ENCODE results near the gene PNLIP. TPM values are rescaled to one million over a fixed set of nuclear protein-coding genes. Genes with fewer than 3 reads are reported as not detected.

The PNLIP gene
- total RNA-seq, 1 experiment from 2014 or later, result 1.5 TPM

GRCh38 chr10:116538992-116539391, 6.7 kb upstream of the PNLIP start:
- Histone ChIP-seq H3K27ac (ENCODE audit: low read length) (no peak overlapping the region), H3K36me3 (ENCODE audit: control insufficient read depth, insufficient read depth, low read length) (no peaks in the 10 kb centered on the region), H3K9me3 (ENCODE audit: control insufficient read depth, insufficient read depth, low read depth, low read length) (no peaks in the 10 kb centered on the region), H3K4me3 (ENCODE audit: low read depth in 2 of 2, low read length in 2 of 2) (no peak overlapping the region), H3K27me3 (ENCODE audit: control insufficient read depth, insufficient read depth, low read length) (no peaks in the 10 kb centered on the region; the same call in 1 of the 2 replicates), H3K4me1 (ENCODE audit: control insufficient read depth, insufficient read depth, low read length) (no peaks in the 10 kb centered on the region)
- TF ChIP-seq REST (IDR thresholded peaks at IDR 0.05; ENCODE audit: insufficient read depth in 1 of 2, low read depth in 2 of 2, low read length in 1 of 2) (no peak), TCF7L2 (IDR thresholded peaks at IDR 0.05; ENCODE audit: low read depth, low read length) (no peak), POLR2AphosphoS5 (IDR thresholded peaks at IDR 0.05; ENCODE audit: low read depth, low read length) (no peak), CTCF (IDR thresholded peaks at IDR 0.05) (no peak), SIN3A (IDR thresholded peaks at IDR 0.05; ENCODE audit: borderline replicate concordance, insufficient read depth, low read depth, low read length) (no peak)
- ATAC-seq (no peak), DNase-seq (ENCODE audit: low read depth, low spot score) (no peak)
- ChIA-PET POLR2A (no interaction called here), CTCF (no interaction called here)
- in situ Hi-C loops (cut with HindIII; ENCODE audit: low pct_unique_long_range_greater_than_20kb, low sequenced_read_pairs) (no loop called here), intact Hi-C loops (cut with micrococcal nuclease; ENCODE audit: unreplicated experiment) (no loop called here)
- no TSS peak for BruUV-seq (replicated peaks)

- ChIA-PET CTCF (no interaction called here), POLR2A (interaction anchor here (0.7 kb wide), 1 partner anchor 31 kb away, joined by 3 read pairs; no protein-coding TSS in a partner anchor)
- Histone ChIP-seq H3K27me3 (ENCODE audit: control insufficient read depth, insufficient read depth, low read length) (no peaks in the 10 kb centered on the region; the same call in 1 of the 2 replicates), H3K4me1 (ENCODE audit: control insufficient read depth, insufficient read depth, low read length) (no peaks in the 10 kb centered on the region), H3K36me3 (ENCODE audit: control insufficient read depth, insufficient read depth, low read length) (no peaks in the 10 kb centered on the region), H3K9me3 (ENCODE audit: control insufficient read depth, insufficient read depth, low read depth, low read length) (no peaks in the 10 kb centered on the region), H3K27ac (ENCODE audit: low read length) (no peak overlapping the region), H3K4me3 (ENCODE audit: low read depth in 2 of 2, low read length in 2 of 2) (no peak overlapping the region)
- intact Hi-C loops (cut with micrococcal nuclease; ENCODE audit: unreplicated experiment), result no loop called here
- DNase-seq (ENCODE audit: low read depth, low spot score) (no peak), ATAC-seq (no peak)
- in situ Hi-C loops (cut with HindIII; ENCODE audit: low pct_unique_long_range_greater_than_20kb, low sequenced_read_pairs), result no loop called here
- TF ChIP-seq TCF7L2 (IDR thresholded peaks at IDR 0.05; ENCODE audit: low read depth, low read length) (no peak), REST (IDR thresholded peaks at IDR 0.05; ENCODE audit: insufficient read depth in 1 of 2, low read depth in 2 of 2, low read length in 1 of 2) (no peak), CTCF (IDR thresholded peaks at IDR 0.05) (no peak), POLR2AphosphoS5 (IDR thresholded peaks at IDR 0.05; ENCODE audit: low read depth, low read length) (no peak), SIN3A (IDR thresholded peaks at IDR 0.05; ENCODE audit: borderline replicate concordance, insufficient read depth, low read depth, low read length) (no peak)
- no TSS peak for BruUV-seq (replicated peaks)
Measured at GRCh38 chr10:116540814-116541213, 4.9 kb upstream of the PNLIP start.
